Myocyte (in vitro differentiated cells): ENCODE data around the gene SMG6. TPM values are rescaled to one million over a fixed set of nuclear protein-coding genes. Genes with fewer than 3 reads are reported as not detected.

Experiments used
- DNase-seq: peaks from one replicate; pipeline ENCODE4 v3.0.0-alpha.2; 2012; ENCODE audit warnings: low read depth
- total RNA-seq: library from RNA; depleted of rRNA; stranded (reverse); fragments of >200 nt; gene quantifications from 2 replicates; pipeline ENCODE4 v1.2.3, GENCODE V29; 2014

The SMG6 gene
- total RNA-seq, 1 donor from 2014 or later = 25.2 TPM

DNA sequence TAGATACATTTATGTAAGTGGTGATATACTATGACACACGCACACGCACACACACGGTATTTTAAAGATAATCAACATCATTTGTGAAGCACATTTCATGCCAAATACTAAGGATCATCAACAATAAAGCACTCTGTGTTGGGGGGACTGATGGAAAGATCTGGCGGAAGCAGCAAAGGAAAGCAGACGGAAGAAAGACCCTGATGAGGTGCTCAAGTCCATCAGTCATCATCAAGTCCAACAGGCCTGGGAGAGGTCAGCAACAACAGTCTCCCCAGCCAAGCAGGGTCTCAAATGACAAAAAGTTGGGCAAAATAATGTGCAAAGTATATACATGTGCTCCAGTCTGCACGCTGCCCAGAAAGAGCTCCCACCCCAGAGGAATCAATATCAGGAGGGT is 193.1 kb downstream of the SMG6 start:
- DNase-seq = no peak

DNA sequence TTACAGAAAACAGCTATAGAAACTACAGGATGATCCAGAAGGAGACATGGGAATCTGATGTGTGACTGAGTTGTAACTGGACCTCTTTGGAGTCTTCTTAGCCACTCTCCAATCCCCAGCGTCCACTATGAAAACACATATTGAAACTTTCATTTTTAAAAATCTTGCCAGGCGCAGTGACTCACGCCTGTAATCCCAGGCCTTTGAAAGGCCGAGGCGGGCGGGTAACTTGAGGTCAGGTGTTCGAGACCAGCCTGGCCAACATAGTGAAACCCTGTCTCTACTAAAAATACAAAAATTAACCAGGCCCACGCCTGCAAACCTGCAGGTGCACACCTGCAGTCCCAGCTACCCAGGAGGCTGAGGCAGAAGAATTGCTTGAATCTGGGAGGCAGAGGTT is 195.4 kb downstream of the SMG6 start:
- DNase-seq = no peak

DNA sequence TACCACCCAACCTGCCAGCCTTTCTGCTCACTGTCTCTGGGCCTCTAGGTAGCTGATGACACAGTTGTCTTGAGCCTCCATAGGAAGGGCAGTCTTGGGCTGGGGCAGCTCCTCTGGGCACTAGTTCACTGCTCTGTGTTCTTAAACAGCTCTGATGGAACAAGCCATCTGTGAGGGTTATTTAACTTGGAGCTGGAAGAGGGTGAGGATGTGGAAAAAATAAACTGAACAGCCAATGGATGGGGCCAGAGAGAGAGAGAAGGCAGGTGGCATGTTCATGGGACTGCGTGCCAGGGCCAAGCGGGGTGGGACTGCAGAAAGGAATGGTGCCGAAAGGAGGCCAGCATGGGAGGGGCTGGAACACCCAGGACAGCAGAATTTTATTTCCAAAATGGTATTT is 196.1 kb downstream of the SMG6 start:
- DNase-seq = peak; percentile 37

DNA sequence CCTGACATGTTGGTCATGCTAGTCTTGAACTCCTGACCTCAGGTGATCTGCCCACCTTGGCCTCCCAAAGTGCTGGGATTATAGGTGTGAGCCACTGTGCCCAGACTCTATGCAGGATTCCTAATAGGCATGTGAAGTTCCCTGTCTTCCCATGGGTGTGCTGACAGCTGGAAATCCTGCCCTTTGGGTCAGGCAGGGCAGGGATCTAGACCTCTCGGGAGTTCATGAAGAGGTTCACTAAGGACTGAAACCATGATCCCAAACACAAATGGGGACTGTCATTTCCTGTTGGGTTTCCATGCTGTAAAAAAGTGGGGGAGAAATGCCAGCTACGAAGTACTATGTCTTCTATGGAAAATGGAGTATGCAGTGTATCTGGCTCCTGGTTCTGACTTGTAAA is 196.5 kb downstream of the SMG6 start:
- no peak for DNase-seq

DNA sequence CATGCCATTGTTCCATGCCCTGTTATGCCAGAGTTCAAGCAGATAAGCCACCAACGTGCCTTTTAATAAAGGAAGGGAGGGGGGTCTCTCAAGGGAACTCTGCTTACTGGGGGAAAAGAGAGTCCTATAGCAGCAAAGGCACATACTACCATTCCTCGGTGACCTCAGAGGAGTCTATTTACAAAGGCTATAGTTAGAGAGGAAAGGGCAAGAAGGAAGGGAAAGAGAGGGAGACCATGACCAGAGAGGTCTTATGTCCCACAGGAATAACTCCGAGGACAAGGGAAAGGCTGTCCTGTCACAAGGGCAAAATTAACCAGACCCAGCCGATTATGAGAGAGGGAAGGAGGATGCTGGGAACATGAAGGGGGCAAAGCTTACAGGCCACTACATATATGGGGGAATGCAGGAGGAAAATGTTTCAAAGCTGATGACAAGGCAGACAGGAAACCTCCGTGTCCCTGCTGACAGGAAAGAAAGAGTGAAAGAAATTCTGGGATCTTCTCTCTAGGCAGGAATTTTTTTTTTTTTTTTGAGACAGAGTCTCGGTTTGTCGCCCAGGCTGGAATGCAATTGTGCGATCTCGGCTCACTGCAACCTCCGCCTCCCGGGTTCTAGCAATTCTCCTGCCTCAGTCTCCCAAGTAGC is 197.2 kb downstream of the SMG6 start:
- DNase-seq = no peak

DNA sequence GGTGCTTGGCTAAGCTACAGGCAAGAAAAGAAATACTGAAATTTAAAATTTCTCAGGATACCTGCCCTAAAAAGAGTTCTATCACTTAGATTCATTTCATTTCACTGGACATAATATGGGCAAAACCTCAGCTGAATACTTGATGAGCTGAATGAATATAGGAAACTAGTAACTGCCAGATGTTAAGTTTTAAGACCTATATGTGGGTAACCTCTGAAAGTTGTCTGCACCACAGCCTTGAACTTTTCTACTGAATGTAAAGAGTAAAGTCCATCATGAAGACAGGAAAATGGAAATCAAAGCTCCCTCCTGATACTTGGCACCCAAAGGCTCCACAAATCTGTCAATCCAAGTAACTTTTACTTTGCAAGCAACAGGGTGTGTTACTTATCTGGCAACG is 197.9 kb downstream of the SMG6 start:
- DNase-seq = no peak

DNA sequence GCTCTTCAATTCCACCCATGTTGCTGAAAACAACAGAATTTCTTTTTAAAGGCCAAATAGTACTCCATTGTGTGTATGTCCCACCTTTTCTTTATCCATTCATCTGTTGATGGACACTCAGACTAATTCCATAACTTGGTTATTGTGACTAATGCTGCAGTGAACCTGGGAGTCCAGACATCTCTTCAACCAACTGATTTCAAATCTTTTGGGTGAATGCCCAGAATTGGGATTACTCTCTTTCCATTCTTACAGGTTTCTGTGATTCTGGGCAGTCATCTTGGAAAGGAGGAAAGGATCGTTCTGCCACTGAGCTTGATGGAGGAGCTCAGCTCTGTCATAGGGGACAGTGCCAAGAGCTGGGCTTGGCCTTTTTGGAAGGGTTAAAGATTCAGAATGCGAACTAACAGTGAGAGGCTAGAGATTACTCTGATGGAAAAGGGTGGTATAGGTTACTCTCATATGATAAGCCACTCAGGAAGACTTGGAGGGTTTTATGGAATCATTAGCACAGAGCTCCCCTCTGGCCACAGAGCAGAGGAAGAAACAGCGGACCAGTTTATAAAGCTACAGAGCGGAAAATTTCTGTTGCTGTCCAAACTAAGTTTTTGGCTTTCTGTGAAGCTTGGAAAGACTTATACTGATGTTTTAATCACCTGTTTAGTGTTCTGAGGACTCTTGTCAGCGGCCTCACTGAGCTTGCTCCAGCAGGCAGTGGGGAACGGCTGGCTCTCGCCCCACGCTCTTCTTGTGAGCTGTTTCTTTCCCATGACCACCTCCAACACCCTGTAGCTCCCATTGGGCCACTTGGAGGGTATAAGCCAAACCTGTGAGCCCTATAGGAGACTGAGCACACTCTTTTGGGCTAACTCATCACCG is 200.4 kb downstream of the SMG6 start:
- no peak for DNase-seq

DNA sequence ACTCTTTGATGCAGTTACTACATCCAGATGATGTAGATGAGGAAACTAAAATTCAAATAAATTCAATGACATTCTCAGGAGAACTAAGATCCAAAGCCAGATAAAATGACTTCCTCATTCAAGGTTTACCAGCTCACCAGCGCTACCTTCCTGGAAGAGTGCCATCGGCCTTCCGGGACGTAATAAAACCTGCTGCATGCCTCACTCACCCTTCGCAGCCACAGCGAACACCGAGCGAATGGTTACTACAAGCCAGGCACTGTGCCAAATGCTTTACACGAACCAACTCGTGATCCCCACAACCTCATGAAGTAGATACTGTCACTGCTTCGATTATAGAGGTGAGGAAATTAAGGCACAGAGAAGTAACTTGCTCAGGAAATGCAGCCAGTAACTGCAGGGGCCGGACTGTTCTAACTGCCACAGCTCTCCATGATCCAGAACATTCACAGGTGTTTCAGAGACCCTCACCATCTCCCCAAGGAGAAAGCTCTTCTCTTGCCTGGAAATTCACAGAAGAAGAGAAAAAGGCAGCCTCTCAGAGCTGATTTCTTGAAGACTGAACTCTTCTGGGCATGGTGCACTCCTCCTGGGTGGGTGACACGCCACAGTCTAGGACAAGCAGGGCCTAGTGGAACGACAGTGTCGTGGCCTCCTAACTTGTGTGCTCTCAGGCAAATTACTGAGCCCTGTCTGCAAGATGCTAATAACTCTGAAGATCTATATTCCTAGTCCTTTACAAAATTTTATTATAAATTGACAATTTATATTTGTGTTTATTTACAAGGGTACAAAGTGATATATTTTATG is 201.9 kb downstream of the SMG6 start:
- DNase-seq = no peak

DNA sequence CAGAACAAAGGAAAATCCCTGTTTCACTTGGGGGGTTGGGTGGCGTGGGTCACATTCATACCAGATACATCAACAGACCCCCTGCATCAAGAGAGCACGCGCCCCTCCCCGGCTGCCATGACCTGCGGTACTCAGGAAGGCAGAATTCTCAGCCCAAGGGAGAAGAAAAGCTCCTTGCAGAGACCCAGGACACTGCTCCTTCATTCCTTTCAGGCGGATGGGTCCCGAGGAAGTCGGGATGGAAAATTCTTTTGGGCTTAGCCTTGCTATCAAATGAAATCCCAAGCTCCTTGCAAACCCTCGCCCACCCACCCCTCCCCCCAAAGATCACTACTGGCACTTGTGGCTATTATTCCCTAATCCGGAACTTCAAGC is 208.1 kb downstream of the SMG6 start:
- DNase-seq = no peak

DNA sequence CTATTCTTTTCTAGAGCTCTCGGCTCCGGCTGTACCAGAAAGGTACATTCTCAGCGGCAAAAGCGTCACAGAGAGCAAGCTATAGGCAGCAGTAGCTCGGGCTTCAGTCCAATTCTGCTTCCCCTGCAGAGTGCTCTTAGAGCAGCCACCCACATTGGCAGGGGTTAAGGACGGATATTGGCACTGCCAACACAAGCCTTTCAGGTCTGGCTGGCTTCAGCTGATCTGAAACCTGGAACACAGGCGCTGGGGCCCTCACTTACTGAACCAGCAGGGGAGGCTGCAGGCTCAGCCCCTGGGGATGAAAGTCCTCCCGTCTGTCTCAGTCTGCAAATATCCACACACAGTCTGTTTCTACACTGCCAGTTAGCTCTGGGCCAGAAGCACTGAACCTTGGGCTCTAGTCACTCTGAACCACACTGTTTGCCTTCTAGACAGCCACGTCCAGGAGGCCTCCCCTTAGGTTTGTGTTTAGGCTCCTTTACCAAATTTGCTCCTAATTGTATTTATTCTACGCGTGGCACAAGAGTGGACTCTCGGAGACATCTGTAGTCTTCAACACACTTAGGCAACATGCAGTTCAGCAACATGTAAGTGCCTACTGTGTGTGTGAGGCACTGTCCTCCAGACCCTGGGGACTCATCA is 208.6 kb downstream of the SMG6 start:
- DNase-seq = no peak

DNA sequence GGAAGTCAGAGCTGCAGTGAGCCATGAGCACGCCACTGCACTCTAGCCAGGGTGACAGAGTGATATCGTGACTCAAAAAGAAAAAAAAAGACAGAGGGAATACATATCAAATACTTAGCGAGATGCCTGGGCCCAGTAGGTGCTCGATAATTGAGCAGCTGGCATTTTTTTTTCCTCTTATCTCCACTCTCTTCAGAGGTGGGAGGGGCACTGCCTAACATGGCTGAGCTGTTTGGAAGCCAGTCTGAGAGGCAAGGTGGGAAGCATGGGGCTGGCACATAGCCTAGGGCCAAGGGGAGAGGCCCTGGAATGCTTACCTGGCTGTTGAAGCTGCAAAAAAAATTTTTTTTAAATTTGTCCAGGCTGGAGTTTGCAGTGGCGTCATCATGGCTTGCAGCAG is 210.2 kb downstream of the SMG6 start:
- no peak for DNase-seq

DNA sequence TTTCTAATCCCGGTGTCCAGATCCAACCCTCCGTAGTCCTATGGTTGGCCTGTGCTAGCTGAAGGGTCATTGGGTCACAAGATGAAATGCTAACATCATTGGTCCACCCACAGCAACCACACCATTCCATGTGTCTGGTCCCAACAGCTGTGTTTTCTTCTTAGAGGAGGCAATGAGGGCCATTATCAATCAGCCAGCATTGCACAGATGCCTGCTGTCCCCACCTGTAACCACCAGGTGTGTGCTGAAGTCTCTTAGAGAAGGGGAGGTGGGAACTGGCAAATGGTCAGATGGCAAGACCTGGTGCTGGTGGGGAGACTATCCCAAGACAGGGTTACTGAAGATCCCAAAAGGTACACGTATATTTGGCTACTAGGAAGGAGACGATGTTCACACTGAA is 211.3 kb downstream of the SMG6 start:
- DNase-seq = peak; percentile 23

DNA sequence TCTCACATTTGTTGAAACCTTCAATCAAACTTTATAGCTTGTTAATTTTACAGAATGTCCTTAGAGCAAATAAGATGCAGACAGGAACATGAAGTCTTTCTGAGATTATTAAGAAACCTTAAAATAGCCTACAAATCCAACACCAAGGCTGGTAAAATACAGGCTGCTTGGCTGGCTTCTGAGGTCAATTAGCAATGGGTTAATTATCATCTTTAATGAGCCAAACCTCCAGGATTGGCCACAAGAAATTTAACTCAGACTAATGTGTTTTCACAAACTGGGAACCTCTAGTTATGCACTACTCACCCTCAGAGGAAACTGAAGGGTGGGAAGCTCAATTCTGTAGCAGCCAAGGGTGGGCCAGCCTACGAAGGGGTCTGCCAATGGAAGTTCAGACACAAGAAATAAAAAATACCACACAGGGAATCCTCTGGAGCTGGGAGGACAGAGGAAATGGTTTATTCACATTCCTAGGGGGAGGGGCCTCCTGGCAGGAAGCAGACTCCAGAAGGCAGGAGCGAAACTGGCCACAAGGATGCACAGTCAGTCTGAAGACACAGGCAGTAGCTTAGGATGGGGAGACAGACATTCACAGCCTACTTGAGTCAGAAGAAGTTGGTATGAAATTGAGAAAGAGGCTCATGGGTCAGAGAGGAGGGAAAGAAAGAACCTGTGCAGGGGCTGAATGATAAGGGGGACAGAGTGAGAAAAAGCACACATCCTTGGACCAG is 212.6 kb downstream of the SMG6 start:
- peak; percentile 58 for DNase-seq

DNA sequence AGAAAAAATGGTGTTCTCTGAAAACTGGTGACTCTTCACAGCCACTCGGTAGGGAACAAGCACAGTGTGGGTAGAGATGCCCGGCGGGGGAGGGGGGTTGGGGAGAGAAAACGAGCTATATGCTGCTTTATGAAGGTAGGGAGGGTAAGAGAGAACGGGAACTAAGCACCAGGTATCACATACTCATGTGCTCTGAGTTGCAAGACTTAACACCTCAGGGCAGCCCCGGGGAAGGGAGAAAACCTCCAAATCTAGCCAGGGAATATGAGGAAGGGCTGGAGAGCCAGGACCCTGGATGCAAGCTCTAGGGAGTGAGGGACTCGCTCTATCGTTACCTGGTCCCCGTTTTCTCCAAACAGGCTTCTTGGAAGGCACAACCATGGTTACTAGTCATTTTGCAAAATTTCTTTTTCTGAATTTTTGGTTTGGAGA is 213.4 kb downstream of the SMG6 start:
- DNase-seq = no peak

DNA sequence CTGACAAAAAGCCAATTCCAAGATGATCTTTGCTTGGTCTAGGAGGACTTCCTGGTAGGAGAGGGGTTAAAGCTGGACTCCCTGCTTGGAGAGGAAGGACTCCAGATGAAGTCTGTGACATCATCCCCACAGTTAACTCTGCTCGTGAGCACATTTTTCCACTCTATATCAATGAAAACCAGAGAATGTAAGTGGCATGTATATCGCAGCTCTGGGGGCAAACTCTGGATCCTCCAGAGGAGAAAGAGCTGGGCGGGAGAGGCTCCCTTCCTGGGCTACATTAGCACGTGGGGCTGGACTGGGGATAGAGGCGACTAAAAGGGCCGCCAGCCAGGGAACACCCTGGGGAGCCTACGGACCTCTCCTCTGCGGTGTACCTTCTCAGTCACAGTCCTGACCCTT is 214.6 kb downstream of the SMG6 start:
- no peak for DNase-seq

DNA sequence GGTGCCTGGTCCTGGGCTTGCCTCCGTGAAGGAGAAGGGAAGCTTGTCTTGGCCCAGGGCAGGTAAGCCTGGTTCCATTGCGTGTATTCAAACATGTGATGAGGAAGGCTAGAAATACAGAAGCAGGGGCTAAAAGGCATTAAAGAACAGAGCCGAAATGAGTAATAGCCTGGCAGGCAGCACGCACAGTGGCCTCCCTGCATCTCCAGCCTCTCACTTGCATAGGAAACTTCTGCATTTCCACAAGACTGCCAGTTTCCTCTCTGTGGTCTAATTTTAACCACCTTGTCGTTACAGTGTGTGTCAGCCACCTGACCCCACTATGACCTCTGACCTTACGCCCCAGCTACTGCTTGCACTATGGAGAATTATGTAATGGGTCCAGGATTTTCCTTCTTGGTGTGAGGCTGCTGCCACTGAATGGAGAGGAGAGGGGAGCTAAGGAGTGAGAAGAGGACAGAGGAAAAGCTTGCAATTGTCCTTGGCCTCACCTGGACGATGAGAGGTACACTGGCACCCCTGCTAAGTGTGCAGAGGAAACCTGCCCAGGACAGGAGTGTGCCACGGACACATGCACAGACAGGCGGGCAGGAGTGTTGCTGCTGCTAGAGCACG is 215.9 kb downstream of the SMG6 start:
- no peak for DNase-seq

DNA sequence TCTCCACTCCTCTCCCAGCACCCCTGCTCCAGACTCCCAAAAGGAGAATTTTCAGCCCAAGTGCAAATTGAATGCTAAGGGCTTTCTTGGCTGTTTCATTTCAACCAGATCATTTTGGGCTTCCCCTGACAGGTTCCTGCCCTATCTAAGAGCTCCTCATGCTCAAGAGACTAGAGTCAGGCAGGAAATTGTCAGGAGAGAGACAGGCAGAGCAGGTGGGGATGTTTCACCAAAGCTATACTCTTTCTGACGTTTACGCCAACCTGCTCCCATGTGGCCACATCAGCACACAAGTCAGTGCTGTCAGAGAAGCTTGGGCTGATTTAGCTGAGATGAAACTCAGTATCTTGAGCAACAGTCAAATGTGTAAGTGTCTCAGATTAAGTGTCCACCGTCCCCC is 217.3 kb downstream of the SMG6 start:
- DNase-seq = no peak

DNA sequence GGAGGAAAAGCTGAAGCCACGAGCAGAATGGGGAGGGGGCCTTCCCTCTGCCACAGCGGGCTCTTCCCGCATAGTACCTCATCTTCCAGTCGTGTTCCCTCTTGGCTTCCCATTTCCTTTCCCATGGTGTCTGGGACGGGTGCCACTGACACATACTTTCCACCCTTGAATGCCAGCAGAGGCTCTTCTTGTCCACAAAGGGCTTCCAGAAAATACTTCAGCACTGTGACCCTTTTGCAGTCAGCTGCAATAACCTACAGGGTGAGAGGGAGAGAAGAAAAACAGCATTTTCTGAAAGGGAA is 218.0 kb downstream of the SMG6 start:
- DNase-seq = peak; percentile 50

DNA sequence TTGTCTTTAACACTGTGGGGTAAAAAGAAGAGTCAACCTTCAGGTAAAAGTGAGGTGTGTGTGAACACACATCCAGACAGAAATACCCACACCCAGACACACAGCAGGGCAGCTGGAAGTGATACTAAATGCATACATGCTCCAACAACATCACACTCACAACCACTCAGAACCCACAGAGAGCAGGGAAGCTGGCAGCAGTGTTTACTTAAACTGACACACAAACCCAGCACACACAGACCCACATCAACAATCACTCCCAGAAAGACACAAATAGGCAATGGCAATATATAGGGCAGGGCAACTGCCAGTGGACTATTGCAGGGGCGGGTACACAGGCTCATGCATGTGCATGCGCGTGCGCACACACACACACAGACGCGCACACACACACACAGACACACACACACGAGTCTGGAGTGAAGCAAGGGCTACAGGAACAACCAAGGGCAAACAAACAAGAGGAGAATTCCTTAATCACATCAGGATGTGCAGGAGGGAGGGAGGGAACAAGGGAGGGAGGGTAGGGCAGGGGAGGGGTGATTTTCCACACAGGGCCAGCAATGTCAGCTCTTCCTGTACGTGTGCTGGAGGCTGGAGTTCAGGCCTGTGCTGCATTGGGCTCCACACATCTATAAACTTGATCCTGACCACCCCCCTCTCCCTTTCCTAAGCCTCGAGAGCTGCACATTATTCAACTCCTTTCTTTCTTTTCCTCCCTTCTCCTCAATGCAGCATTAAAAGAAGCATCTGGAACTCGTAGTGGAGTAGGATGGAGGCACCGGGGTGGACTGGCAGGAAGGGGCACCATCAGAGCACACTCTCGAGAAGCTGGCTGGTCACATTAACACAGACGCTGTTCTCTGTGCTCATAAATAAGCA is 218.6 kb downstream of the SMG6 start:
- no peak for DNase-seq
